HG03196 (cell line): ENCODE results near the gene RTN4RL2.

Experiments
- ATAC-seq: cut with Tn5 transposase; IDR thresholded peaks from one replicate; pipeline ENCODE4 v1.9.1; 2021; ENCODE audit not compliant: unreplicated experiment

RTN4RL2 gene

GRCh38 chr11:57523419-57523818 is 63.1 kb downstream of the RTN4RL2 start:
- no peak for ATAC-seq
